Stimulated activated CD4-positive, alpha-beta T cell treated with anti-CD3 and anti-CD28 coated beads, Interleukin-12 subunit alpha, Interleukin-12 subunit beta, amount 100 ng/mL, for 24 hours (primary cell): Measurements from ENCODE around the gene FOXP1.

ENCODE experiments used
- DNase-seq, 2 experiments: peaks; one replicate each; pipeline ENCODE4 v3.0.0-alpha.2; 2020; ENCODE audit warnings: low read depth in 2 of 2

Gene FOXP1

DNA sequence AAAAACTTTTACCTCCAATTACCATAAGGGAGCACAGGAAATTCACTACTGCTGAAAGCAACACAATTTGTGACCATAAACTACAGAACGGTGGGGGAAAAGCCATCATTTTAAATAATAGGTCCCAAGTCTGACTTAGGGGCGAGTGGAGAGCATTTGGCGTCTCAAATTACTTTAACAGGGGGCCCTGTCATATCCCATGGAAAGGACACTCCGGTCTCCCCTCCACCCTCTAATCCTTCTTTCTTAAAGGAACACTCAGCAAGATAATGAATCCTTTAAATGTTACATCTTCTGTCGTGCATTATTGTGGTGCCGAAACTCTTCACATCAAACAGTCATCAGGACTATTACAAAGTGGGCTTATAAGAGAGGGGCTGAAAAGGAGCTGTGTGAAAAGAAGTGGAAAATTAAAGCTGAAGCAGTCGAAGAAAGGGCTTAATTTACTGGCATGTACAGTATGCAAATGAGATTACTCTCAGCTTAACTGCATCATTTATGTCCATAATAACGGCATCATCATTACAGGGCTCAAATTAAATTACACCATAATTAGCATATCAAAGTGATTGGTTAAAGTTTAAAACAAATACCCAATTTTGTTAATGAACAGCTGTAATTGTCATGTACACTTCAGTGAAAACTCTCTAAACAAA lies 342.2 kb downstream of the FOXP1 start:
- DNase-seq, result no peak

GRCh38 chr3:71240034-71240433 lies 343.5 kb downstream of the FOXP1 start:
- no peak for DNase-seq

- no peak for DNase-seq
Measured at GRCh38 chr3:71238355-71238757, 345.2 kb downstream of the FOXP1 start.

DNA sequence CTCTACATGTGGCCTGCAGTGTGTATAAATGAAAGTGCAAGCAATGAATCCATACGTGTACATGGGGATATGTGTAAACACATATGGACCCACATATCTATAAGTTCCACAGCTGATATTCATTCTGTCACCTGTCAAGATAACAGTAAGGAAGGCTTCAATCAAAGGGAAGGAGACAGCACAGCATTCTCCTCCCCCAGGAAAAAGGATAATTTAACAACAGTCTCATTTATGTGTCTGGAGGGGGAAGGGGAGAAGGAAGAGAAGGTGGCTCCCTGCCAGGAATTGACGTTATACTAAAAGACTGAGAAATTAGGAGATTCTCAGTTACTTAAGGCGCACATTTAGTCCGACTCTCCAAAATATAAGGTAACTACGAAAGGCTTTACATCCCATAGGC lies 345.9 kb downstream of the FOXP1 start:
- DNase-seq, result no peak

- DNase-seq, result no peak
Measured at GRCh38 chr3:71235846-71236245, 347.7 kb downstream of the FOXP1 start.

GRCh38 chr3:71232895-71233294 lies 350.6 kb downstream of the FOXP1 start:
- no peak for DNase-seq

DNA sequence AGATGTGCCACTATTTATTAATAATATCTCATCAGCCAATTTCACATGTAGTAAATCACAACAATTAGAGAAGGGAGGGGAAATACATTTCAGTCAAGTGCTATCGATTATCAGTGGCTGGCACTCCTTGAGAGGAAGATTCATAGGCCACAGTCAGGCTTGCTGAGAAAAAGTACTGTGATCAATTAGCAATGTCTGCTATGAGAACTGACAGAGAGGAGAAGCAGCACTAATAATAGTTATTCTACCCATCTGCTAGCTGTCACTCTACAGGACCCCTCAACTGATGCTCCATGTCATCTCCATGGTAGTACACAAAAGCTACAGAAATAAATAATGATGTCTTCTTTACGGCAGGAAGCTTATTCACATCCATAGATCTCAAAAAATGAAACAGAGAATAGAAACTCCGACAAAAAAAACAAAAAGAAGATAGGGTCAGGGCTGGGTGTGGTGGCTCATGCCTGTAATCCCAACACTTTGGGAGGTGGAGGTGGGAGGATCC lies 351.3 kb downstream of the FOXP1 start:
- no peak for DNase-seq

GRCh38 chr3:71231680-71232079 lies 351.8 kb downstream of the FOXP1 start:
- DNase-seq, result no peak

DNA sequence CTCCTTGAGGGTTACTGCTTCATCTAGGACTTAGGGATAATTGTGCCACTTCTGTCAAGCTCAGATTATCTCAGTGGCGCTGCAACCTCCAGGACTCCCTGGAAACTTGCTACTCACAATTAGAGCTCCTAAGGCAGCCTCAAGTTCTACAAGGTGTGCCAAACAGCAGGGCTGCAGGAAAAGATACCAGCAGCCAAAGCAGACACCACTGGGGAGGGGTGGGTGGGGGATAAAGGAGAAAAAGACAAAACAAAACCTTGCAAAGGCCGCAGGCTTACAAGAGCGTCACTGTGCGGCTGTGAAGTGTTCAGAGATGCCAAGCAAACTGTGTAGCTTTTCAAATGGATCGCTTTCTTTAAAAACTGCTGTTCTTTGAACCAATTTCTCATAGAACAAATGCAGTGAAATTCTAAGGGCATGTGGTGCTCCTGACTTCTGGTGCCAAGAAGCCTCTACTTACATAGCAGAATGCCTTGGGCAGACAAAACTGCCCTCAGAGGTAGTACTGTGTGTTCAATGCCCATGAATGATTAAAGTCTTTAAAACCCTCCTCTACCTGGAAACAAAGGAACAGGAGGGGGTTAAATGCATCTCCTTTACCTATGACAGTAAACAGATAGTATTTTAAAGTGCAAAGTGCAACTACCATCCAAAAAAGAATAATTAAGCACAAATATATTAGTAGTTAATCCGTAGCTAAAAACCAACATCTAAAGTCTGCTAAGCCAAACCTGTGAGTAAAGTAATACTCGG lies 353.4 kb downstream of the FOXP1 start:
- DNase-seq, result no peak

- DNase-seq, result no peak
Measured at GRCh38 chr3:71228156-71228866, 355.2 kb downstream of the FOXP1 start.

DNA sequence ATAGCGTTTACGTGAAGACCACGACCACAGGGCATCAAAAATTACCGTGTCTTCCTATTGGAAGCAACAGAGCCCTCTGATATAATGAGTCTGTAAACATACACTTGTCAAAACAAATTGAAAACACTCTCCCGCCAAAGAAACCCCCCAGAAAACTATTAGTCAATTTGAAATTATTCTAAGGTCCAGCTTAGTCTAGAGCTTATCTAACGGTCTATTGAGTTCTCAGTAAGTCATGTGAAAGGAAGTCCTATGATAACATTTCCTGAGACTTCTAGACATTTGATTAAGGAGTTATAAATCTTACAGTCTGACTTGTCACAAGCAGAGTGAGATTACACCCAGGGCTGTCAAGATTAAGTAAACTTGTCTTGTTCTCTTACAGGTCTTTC lies 356.3 kb downstream of the FOXP1 start:
- no peak for DNase-seq

DNA sequence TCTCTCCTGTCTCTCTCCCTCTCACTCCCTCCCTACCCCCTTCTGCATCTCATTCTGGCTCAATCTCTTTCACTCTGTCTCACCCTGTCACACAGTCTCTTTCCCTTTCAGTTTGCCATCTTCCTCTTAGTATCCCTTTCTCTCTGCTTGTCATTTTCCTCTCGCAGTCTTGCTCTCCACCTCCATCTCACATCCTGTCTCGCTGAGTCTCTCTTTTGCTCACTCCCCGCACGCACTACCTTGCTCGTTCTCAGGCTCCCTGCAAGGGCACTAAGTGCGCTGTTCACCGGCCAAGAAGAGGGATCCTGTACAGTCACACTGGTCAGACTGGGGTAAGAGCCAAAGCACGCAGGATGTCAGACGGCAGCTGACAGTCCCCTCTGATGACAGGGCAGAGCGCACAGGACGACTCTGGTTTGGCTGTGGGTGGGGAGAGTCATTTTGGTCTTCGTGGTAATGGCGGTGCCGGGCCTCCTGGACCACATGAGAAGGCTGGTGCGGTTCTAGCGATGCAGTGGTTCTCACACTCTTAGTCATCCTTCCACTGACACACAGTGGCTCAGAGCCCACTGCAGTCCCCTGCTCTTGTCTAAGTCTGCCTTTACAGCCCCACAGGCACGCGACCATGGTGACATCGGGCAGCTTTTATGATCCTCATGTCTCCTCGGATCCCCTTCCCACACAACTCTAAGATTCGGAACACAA lies 356.8 kb downstream of the FOXP1 start:
- DNase-seq, result peak; percentile 85 to 86

DNA sequence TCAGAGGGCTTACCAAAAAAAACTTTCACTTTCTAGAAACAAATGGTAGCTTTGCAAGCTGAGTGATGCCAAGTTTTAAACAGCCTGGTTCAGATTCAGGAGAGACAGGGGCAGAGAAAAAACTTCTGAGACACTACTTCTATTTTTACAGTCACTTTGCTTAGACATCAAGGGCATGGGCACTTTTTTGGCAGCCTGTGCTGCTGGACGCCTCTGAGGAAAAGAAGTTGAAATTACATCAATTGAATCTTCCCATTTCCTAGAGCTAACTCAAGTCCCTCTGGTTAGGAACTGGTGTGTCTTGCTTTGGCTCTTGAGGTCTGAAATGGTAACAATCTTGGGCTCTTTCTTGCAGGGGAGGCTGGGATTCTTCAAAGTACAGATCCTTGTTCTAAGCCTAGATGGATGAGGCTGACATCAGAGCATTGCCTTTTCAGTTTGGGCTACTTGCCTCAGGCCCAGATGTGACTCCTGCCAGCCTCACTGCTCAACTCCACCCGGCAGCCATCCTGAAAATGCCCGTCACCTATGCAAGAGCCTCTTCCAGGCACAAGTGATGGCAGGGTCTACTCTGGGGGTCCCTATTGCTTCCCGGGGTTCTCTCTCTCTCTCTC lies 357.5 kb downstream of the FOXP1 start:
- no peak for DNase-seq

- no peak for DNase-seq
Measured at GRCh38 chr3:71225002-71225684, 358.4 kb downstream of the FOXP1 start.

- DNase-seq, result peak; percentile 29 to 38
Measured at GRCh38 chr3:71219744-71220638, 363.5 kb downstream of the FOXP1 start.

DNA sequence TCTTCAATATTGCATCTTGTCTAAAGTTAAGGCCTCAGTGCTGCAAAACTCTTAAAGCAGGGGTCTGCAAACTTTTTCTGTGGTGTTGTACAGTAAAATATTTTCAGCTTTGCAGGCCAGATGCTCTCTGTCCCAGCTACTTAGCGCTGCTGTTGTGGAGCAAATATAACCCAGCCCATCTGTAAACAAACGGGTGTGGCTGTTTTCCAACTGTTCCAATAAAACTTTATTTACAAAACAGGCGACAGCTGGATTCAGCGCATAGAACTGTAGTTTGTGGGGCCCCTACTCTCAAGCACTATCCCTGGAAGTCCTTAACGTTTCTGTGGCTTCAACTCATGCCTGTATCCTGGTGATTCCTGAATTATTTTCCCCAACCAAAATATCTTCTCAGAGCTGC lies 365.0 kb downstream of the FOXP1 start:
- DNase-seq, result no peak

DNA sequence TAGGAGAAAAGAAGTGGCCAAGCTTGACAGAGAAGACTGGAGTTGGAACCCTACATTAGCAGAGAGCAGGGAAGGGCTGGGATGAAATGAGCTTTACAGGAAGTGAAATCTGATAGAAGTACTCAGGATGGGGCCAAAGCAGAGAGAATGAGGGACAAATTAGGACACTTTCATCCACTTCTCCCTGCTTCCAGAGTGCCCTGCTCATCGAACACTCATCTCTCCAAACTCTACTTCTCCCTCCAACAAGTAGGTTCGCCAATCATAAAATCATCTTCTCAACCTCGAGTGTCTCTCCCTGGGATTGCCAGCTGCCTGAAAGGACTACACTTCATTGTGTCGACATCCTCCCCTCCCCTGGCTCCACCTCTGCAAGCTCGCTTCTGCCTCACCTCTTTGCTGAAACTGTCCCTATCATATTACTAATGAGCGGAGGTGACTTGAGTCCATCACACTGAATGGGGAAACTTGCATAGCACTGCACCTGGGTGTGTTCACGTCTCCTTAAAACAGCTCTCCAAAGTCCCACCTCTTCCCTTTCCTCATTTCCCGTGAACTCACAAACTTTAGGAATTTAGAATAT lies 365.8 kb downstream of the FOXP1 start:
- DNase-seq, result no peak

- no peak for DNase-seq
Measured at GRCh38 chr3:71215351-71215750, 368.2 kb downstream of the FOXP1 start.

DNA sequence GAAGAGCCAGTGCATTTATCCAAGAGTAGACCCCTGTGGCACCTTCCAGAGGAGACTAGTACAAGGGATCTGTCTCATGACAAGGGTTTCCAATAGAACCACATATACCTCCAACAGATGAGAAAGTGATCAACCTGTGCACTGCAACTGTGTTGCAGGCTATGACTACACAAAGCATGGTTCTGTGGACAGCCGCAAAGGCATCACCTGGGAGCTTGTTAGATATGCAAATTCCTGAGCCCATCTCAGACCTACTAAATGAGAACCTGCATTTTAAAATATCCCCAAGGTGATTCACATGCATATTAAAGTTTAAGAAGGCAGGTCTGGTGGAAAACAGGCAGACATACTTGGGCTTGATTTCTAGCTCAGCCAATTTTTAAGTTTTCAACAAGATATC lies 368.7 kb downstream of the FOXP1 start:
- no peak for DNase-seq

- no peak for DNase-seq
Measured at GRCh38 chr3:71214016-71214415, 369.5 kb downstream of the FOXP1 start.
